ENCODE measurements around the gene ATXN1.
A peak's percentile ranks its signal among the peaks of the same experiment; 100 is the strongest.

Gene ATXN1

GRCh38 chr6:16659466-16660156 is 101.6 kb downstream of the ATXN1 start:
- no peaks in the 10 kb centered on the region for H3K27me3 Mint-ChIP-seq
- H3K4me3 Mint-ChIP-seq = peak overlapping the region; percentile 33 to 59
- no peaks in the 10 kb centered on the region for H3K9me3 Mint-ChIP-seq
- ATAC-seq (peak; percentile 71), DNase-seq (no peak)
- H3K4me1 Mint-ChIP-seq = peaks cover 54% of the 10 kb centered on the region
- H3K27ac Mint-ChIP-seq = peak overlapping the region; percentile 78 to 89

GRCh38 chr6:16658348-16659034 is 102.8 kb downstream of the ATXN1 start:
- DNase-seq (no peak), ATAC-seq (no peak)
- Mint-ChIP-seq H3K27ac (peak overlapping the region; percentile 1 to 82), H3K9me3 (no peaks in the 10 kb centered on the region), H3K4me1 (peaks cover 62% of the 10 kb centered on the region), H3K4me3 (peak overlapping the region; percentile 55 to 59), H3K27me3 (no peaks in the 10 kb centered on the region)

GRCh38 chr6:16657768-16658167 is 103.5 kb downstream of the ATXN1 start:
- H3K27ac Mint-ChIP-seq = peak overlapping the region; percentile 1 to 82
- ATAC-seq (peak; percentile 85), DNase-seq (no peak)
- H3K4me3 Mint-ChIP-seq = peak overlapping the region; percentile 37 to 55
- no peaks in the 10 kb centered on the region for H3K27me3 Mint-ChIP-seq
- peaks cover 70% of the 10 kb centered on the region for H3K4me1 Mint-ChIP-seq
- no peaks in the 10 kb centered on the region for H3K9me3 Mint-ChIP-seq

GRCh38 chr6:16656451-16656850 is 104.8 kb downstream of the ATXN1 start:
- no peaks in the 10 kb centered on the region for H3K9me3 Mint-ChIP-seq
- H3K27me3 Mint-ChIP-seq = no peaks in the 10 kb centered on the region
- DNase-seq (no peak), ATAC-seq (peak; percentile 39)
- no peak overlapping the region for H3K27ac Mint-ChIP-seq
- no peak overlapping the region for H3K4me3 Mint-ChIP-seq
- peaks cover 83% of the 10 kb centered on the region for H3K4me1 Mint-ChIP-seq

GRCh38 chr6:16654701-16655100 is 106.6 kb downstream of the ATXN1 start:
- Mint-ChIP-seq H3K4me3 (peak overlapping the region; percentile 8 to 48), H3K9me3 (no peaks in the 10 kb centered on the region), H3K27ac (no peak overlapping the region), H3K27me3 (no peaks in the 10 kb centered on the region), H3K4me1 (peaks cover 83% of the 10 kb centered on the region)
- peak; percentile 53 for ATAC-seq
- peak in 1 of 2 donors; percentile 23 for DNase-seq

- no peak for ATAC-seq
- Mint-ChIP-seq H3K4me3 (no peak overlapping the region), H3K9me3 (no peaks in the 10 kb centered on the region), H3K4me1 (peaks cover 68% of the 10 kb centered on the region), H3K27me3 (no peaks in the 10 kb centered on the region), H3K27ac (no peak overlapping the region)
- no peak for DNase-seq
Measured at GRCh38 chr6:16653226-16653625, 108.0 kb downstream of the ATXN1 start.

- Mint-ChIP-seq H3K4me1 (peaks cover 55% of the 10 kb centered on the region), H3K4me3 (peak overlapping the region in 1 of 2 donors; percentile 29), H3K27ac (peak overlapping the region in 1 of 2 donors; percentile 52), H3K9me3 (no peaks in the 10 kb centered on the region), H3K27me3 (no peaks in the 10 kb centered on the region)
- ATAC-seq (peak; percentile 89), DNase-seq (no peak)
Measured at GRCh38 chr6:16651871-16652270, 109.4 kb downstream of the ATXN1 start.

GRCh38 chr6:16649890-16650289 is 111.4 kb downstream of the ATXN1 start:
- Mint-ChIP-seq H3K9me3 (no peaks in the 10 kb centered on the region), H3K4me3 (no peak overlapping the region), H3K27ac (no peak overlapping the region), H3K27me3 (no peaks in the 10 kb centered on the region), H3K4me1 (peaks cover 40% of the 10 kb centered on the region)
- ATAC-seq (no peak), DNase-seq (no peak)

GRCh38 chr6:16649241-16649640 is 112.0 kb downstream of the ATXN1 start:
- no peak for ATAC-seq

GRCh38 chr6:16648003-16648402 is 113.3 kb downstream of the ATXN1 start:
- ATAC-seq (no peak), DNase-seq (no peak)
- Mint-ChIP-seq H3K27me3 (no peaks in the 10 kb centered on the region), H3K27ac (no peak overlapping the region), H3K4me3 (no peak overlapping the region), H3K9me3 (no peaks in the 10 kb centered on the region), H3K4me1 (peaks cover 24% of the 10 kb centered on the region)

More at GRCh38 chr6:16649241-16649640, 112.0 kb downstream of the ATXN1 start:
- H3K4me1 Mint-ChIP-seq = peaks cover 34% of the 10 kb centered on the region
- H3K27me3 Mint-ChIP-seq = no peaks in the 10 kb centered on the region
- H3K27ac Mint-ChIP-seq = no peak overlapping the region
- no peaks in the 10 kb centered on the region for H3K9me3 Mint-ChIP-seq
- no peak for DNase-seq
- no peak overlapping the region for H3K4me3 Mint-ChIP-seq

- ATAC-seq (no peak), DNase-seq (no peak)
- Mint-ChIP-seq H3K4me1 (peaks cover 18% of the 10 kb centered on the region), H3K27ac (no peak overlapping the region), H3K27me3 (no peaks in the 10 kb centered on the region), H3K9me3 (no peaks in the 10 kb centered on the region), H3K4me3 (no peak overlapping the region)
Measured at GRCh38 chr6:16647422-16647821, 113.8 kb downstream of the ATXN1 start.

GRCh38 chr6:16644540-16645250 is 116.6 kb downstream of the ATXN1 start:
- DNase-seq = no peak
- H3K9me3 Mint-ChIP-seq = no peaks in the 10 kb centered on the region
- no peak overlapping the region for H3K27ac Mint-ChIP-seq
- ATAC-seq = no peak
- no peak overlapping the region for H3K4me3 Mint-ChIP-seq
- peaks cover 15% of the 10 kb centered on the region for H3K4me1 Mint-ChIP-seq
- H3K27me3 Mint-ChIP-seq = no peaks in the 10 kb centered on the region

- no peaks in the 10 kb centered on the region for H3K27me3 Mint-ChIP-seq
- H3K4me3 Mint-ChIP-seq = no peak overlapping the region
- H3K27ac Mint-ChIP-seq = no peak overlapping the region
- H3K4me1 Mint-ChIP-seq = peaks cover 34% of the 10 kb centered on the region
- no peaks in the 10 kb centered on the region for H3K9me3 Mint-ChIP-seq
- DNase-seq (no peak), ATAC-seq (no peak)
Measured at GRCh38 chr6:16639684-16640480, 121.4 kb downstream of the ATXN1 start.

- Mint-ChIP-seq H3K27me3 (no peaks in the 10 kb centered on the region), H3K9me3 (no peaks in the 10 kb centered on the region), H3K4me1 (peaks cover 45% of the 10 kb centered on the region), H3K4me3 (no peak overlapping the region), H3K27ac (no peak overlapping the region)
- DNase-seq (no peak), ATAC-seq (no peak)
Measured at GRCh38 chr6:16637635-16638034, 123.6 kb downstream of the ATXN1 start.

Data from stimulated activated naive CD8-positive, alpha-beta T cell treated with anti-CD3 and anti-CD28 coated beads, Interleukin-15, amount 100 ng/mL, for 72 hours (primary cell).